Iris pigment epithelial cell (primary cell): ENCODE data around the gene MEF2A.
A peak's percentile ranks its signal among the peaks of the same experiment; 100 is the strongest.
"Not testable (repeated sequence)": the region's sequence is repeated elsewhere in the genome, so short reads cannot be mapped to it uniquely, and the experiment has no call there.

Source experiments
- DNase-seq: peaks from one replicate; pipeline ENCODE4 v3.0.0-alpha.2; 2011; ENCODE audit warnings: low read depth

MEF2A gene

DNA sequence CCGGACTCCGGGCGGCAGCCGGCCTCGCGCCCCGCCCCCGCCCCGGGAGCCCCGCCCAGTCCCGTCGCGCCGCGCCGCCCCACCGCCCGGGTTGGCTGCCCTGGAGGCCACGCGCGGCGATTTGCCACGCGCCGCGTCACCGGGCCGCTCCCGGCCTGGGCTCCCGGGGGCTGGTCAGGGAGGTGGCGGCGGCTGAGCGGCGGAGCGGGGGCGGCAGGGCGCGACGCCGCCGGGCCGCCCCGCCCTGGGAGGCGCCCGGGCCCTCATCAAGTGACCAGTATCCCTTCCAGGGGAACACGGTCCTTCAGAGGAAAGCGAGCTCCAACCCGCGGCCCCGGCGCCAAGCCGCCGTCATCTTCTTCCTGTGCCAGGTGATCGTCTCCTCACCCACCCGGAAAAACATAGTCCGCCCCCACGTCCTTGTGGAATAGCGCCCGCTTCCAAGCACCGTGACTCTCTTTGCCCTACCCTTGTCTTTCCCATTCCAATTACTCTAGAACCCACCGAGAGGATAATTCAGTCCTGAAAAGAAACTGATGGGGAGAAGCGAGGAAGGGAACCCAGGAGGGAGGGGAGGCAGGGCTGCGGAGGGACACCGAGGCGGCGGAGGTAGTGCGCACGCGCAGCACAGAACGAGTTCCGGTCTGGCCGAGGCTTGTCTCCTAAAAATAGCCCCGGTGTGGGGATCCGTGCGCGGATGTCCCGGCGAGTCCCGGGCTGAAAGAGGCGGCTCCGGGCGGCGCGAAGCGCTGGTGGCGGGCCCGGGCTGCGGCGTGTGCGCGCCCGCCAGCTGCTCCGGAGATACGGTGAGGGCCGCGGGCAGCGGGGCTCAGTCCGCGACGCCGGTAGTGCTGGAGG, at the start of gene MEF2A:
MEF2A (plus strand) TSS at position 686 of the 858 bp plus-strand sequence. CDS start 67,136 bp downstream, outside the sequence.
- peak; percentile 95 for DNase-seq

DNA sequence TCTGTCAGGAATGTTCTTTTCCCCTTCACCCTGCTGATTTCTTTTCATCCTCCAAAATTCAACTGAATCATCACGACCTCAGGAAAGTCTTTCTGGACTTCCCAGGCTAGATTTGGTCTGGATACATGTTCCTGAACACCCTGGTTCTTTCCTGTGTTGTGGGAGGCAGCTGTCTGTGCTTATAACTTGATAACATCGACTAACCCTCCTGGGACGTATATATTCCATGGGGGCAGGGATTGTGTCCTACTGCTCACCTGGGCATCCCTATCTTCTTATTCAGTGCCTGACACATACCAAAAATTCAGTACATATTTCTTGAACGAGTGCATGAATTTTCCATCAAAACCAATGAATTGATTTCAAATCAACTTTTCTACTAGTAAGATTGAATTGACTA, 47.6 kb upstream of the MEF2A start:
- no peak for DNase-seq

DNA sequence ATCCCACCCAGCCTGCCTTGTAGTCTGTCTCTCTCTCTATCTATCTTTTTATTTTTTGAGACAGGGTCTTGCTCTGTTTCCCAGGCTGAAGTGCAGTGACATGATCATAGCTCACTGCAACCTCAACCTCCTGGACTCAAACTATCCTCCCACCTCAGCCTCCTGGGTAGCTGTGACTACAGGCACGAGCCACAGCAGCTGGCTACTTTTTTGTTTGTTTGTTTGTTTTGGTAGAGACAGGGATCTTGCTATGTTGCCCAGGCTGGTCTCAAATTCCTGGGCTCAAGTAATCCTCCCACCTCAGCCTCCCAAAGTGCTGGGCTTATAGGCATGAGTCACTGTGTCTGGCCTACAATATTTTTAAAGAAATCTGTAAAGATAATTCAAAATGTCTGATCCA, 46.4 kb upstream of the MEF2A start:
- DNase-seq: not testable (repeated sequence)

DNA sequence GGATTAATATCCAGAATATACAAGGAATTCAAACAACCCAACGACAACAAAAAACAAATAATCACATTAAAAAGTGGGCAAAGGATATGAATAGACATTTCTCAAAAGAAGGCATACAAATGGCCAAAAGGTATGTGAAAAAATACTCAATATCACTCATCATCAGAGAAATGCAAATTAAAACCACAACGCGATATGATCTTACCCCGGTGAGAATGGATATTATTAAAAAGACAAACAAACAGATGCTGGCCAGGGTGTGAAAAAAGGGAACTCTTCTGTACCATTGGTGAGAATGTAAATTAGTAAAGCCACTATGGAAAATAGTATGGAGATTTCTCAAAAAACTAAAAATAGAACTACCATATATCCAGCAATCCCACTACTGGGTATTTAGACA, 43.5 kb upstream of the MEF2A start:
- DNase-seq: no peak

DNA sequence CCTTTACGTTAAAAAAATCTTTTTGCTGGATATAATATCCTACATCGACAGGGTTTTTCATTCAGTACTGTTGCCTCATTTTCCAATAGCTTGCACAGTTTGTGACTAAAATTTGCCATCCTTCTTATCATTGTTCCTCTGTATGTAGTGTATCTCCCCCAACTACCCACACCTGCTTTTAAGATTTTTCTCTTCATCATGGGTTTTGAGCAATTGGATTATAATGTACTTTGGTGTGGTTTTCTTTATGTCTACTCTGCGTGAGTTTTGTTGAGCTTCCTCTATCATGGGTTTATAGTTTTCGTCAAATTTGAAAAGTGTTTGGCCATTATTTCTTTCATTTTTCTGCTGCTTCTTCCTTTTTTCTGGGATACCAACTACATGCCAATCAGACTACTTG, 39.6 kb upstream of the MEF2A start:
- DNase-seq: no peak

DNA sequence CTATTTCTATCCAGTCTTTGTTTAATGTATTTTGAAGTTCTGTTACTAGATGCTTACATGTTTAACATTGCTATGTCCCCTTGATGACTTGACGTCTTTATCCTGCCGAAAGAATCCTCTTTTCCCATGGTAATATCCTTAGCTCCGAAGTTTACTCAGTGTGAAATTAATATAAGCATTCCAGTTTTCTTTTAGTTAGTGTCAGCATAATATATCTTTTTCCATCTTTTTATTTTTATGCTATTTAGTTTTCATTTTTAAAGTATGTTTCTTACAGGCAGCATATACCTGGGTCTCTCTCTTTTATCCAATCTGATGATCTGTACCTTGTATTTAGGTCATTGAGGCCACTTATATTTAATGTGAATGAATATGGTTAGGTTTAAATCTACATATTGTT, 39.1 kb upstream of the MEF2A start:
- DNase-seq: no peak

DNA sequence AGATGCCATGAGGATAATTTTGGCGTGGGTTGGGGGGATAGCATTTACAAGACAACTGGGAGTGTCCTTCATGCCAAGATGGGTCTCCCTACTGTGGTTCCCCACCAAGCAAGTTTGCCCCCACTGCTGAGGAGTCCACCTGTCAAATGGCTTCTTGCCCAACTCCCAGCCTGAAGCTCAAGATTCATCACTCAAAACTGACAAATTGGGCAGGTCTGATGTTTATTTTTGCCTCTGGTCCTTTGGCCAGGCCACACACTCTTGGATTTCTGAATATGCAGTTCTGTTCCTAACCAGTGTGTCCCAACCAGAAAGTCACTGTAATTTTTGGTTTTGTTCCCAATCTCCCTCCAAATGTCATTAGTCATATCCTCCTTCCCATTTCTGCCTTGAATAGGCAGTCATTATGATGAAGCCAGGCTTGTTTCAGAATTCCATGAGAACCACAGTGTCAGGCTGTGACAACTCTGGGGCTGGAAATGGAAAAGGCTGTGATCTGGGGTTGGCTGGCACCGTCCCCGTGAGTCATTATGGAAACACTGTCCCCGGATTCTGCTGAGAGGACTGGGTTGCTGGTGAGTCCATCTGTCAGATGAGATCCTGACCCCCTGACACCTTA, 29.3 kb upstream of the MEF2A start:
- DNase-seq: peak; percentile 27

DNA sequence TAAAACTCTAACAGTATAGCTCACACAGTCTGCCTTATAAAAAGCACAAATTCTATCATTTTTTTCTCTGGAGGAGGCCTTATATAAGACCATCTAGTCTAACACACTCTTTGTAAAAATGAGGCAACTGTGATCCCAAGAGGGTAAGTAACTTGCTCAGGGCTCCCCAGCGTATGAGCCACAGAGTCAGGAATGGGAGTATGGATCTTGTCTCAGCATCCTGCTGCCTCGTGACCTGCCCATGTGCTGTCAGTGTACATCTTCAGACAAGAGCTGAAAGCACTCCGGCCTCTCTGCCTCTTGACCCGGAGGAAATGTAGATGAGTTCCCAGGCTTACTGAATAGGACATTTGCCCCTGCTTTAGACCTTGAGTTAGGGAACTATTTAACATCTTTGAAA, 28.4 kb upstream of the MEF2A start:
- DNase-seq: no peak

DNA sequence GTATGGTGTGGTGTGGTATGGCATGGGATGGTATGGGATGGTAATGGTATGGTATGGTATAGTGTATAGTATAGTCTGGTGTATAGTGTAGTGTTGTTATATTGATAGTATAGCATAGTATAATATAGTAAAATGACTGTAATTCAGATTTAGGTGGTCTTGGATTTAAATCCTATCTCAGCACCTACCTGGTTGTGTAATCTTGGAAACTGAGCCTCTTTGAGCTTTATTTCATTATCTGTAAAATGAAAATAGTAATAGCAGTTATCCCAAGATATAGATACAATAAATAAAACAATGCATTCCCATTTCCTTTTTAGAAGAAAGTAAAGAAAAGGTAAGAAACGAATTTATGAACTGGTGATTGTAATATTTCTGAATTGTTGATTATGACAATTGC, 27.5 kb upstream of the MEF2A start:
- no peak for DNase-seq

DNA sequence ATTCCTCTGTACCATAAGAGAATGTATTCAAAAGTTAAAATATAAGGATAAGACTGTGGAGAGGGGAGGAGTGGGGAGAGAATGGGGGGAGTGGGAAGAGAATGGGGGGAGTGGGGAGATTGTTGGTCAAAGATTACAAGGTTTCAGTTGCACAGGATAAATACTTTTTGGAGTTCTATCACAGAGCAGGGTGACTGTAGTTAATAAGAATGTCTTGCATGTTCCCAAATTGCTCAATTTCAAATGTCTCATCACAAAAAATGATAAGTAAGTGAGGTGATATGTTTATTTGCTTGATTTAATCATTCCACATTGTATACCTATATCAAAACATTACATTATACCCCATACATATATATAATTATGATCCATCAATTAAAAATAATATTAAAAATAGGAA, 23.0 kb upstream of the MEF2A start:
- DNase-seq: peak; percentile 65

DNA sequence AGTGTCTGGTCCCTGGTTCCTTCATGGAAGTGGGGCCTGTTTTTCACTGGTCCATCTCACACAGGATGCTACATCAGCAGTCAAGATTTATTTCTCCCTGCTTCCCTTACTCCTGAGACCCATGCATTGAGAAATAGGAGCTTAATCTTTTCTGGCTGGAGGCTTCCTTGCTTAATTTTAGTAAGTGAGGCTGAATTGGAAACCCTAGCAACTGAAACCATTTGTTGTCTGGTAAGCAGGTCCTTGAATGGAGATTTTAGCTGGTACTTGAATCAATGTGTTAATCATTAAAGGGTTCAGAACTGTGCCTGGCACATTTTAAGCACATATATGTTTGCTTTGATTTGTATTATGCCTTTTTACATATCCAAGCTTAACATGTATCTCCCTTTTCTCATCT, 20.2 kb upstream of the MEF2A start:
- no peak for DNase-seq

DNA sequence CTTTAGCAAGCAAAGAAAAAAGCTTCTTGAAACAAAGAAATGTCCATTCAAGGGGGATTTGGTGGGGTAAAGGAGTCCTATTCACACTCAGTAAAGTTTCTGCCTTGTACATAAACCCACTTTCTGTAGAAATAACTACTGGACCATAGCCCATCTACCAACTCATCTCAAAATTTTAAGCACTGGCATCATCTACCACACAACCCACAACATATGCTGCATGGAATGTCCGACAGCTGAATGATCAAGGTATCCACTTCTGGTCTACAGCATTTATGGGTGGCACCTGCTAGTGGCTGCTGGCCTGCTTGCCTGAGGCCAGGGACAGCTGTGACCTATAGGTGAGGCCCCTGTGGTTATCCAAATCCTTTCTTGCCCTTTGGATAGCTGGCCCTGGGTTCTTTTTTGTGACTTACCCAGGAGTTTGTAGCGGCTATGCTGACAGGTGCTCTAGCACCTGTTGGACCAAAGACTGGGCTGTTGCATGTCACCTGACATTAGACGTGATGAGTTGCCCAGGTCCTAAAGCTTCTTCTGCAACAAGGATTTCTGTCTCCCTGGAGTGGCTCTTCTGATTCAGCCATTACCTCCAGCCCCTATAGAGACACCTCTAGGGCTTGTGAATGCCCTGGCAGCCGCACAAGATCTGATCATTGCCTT, 19.2 kb upstream of the MEF2A start:
- DNase-seq: no peak

DNA sequence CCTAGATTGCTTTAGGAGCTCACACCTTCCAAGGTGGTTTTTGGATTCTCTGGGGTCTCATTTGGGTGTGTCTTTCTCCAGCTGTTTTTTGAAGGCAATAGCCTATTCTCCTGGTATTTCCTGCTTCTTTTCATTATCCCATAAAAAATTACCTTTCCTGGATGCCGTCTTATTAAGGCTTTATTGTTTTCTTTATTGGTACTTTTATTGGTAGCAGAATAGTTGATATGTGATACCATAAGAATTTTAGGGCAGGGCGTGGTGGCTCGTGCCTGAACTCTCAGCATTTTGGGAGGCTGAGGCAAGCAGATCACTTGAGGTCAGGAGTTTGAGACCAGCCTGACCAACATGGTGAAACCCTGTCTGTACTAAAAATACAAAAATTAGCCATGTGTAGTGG, 18.3 kb upstream of the MEF2A start:
- no peak for DNase-seq

DNA sequence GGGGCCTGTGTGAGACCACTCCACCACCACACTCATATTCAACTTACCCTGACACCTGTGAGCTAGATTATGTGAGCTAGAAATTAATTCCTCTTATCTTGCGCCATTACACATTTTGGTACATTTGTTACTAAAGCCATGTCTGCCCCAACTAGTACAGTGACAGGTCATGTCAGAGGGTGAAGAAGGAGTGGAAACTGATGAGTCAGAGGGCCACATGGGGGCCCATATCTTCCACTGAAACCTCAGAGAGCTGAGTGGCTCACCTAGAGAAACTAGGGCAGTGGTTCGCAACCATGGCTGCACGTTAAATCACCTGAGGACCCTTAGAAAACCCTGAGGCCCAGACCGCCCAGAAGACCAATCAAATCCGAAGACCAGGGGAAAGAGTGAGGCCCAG, 15.7 kb upstream of the MEF2A start:
- DNase-seq: no peak

DNA sequence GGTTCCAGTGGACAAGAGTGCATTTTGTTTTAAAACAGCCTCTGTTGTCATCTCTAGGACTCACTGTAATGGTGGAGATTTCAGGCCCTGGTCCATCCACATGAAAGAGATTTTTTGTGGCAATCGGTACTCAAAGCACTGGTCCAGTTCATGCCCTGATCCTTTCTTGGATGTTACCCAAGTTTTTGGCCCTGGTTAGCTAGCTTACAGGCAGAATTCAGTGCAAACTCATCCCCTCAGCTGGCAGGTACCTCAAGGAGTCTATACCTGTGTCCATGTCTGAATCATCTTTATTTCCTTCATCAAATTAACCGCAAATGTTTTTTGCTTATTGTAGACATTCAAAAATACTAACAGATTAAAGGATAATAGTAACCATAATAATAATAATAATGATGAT, 13.7 kb upstream of the MEF2A start:
- no peak for DNase-seq

DNA sequence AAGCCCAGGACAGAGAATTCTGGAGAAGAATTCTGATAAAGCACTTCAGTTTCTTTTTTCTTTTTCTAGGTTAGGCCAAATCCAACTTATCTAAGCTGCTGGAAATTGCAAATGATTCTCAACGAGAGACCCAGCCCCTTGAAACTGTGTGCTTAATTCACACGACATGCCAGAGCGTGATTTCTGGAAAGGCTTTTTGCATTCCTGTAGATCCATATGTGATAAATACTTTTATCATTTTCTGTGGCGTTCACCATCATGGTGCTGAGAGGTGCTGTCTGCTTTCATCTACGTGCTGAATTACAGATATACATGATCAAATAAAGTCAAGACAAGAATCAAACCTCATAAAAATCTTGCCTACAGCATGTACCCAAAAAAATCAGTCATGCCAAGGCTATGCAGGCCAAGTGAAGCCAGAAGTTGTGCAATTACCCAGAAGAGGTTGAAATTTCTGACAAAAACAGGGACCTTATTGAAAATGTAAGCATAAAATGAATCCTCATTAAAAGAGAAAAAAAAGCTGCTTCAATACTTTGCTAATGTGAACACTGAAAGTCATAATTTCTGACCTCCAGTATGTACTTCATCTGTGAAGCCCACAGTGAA, 10.8 kb upstream of the MEF2A start:
- DNase-seq: no peak

DNA sequence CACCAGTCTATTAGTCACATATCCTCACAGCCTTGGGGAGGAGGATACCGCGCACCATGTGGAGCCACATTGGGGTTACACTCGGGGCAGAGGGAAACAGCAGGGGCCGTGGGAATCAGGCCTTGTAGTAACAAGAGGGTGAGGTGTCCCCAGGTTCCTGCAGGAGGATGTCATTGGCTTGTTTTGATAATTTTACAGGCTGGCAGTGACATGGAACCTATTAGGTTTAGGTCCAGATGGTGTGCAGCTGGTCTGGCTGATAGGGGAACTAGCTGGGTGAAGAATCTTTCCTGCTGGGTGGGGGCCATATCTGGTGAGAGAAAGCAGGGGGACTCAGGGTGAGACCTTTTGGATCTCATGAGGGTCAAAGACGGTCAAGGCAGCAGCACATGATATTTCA, 9.8 kb upstream of the MEF2A start:
- DNase-seq: no peak

DNA sequence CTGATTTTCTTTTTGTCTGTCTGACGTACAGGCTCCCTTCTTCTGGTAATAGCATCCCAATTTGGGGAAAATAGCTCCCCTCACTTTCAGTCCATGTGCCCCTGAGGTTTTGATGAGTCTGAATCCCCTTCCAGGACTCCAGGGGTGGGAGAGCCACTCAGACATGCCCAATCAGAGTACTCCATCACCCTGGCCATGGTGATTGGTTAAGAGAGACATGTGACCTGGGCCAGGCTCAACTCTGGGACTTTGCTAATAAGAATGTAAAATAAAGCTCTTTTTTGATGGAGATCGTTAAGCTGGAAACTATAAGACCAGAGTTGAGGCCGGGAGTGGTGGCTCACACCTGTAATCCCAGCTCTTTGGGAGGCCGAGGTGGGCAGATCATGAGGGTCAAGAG, 9.2 kb upstream of the MEF2A start:
- DNase-seq: no peak

DNA sequence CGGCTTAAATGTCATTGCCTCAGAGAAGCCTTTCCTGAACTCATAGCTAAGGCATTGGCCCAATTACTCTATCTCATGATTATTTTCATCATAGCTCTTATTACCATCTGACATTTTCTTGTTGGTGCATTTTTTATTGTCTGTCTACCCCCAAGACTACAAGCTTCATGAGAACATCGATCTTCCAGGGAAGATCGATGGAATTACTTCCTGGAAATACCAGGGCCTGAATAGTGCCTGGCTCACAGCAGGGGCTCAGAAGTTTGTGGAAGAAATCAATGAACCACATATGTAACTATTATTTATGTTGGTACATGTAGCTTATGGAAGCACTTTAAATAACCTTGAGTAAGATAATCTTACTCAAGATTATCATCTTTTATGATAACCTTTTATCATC, 7.7 kb upstream of the MEF2A start:
- DNase-seq: no peak

DNA sequence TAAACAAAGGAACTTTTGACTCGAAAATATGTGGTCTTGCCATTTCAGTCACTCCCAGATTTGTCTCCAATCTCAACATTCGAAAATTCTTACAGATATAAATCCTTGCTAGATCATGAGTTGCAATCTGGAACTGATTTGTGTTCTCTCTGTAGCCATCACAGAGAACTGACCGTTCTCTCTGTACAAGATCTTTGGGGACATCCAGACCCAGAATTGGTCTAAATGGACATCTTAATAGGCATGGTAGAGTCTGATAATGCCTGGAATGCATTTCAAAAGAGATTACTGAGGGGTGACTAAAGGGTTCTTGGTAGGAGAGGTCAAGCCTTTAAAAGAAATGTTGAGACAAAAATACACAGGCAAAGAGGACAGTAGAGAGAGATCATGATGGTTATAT, 7.2 kb upstream of the MEF2A start:
- no peak for DNase-seq

DNA sequence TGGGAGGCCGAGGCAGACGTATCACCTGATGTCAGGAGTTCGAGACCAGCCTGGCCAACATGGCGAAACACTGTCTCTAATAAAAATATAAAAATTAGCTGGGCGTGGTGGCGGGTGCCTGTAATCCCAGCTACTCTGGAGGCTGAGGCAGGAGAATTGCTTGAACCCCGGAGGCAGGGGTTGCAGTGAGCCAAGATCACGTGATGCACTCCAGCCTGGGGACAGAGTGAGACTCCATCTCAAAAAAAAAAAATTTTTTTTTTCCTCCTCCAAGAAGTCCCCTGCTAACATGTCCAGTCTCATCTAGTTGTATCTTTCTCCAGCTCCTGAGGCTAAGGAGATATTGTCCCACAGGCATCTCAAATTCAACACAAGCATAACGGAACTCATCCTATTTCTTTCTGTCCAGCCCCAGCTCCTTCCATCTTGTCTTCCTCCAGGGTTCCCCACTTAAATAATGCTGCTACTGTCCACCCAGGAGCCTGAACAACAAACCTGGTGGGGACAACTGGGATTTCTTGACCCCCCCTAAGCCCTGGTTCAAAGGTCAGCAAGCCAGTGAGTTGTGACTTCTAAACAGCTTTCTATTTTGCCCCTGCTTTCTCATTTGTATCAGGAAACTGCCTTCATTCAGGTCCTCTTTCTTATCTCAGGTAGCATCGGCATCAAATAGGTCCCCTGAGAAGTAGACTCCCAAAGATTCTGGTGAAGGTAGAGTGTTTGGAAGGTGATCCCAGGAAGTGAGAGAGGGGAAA, 4.1 kb upstream of the MEF2A start:
- no peak for DNase-seq

DNA sequence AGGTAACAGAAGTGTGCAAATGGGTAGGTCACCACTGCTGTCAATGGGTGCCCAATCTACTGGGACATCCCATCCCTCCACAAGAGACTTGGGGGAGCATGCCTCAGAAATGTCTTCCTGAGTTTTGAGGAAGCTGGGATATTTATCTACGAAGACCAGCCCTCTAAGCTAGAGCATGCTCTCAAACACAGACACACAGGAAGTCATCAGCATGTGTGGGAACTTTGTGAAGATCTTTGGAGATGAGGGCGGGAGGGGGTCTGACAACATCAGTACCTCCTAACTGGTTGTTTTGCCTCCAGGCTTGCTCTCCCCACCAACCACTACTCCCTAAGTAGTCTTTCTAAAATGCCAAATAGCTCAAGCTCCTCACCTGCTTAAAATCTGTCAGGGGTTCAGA, 3.5 kb upstream of the MEF2A start:
- DNase-seq: no peak
